T-helper 2 cell treated with Interferon-gamma antibody and Interleukin-4, amounts not matched to agents 5 μg/mL and 100 μg/mL, for 36 hours (primary cell): ENCODE data around the gene TESK2.
"Not testable (repeated sequence)": the region's sequence is repeated elsewhere in the genome, so short reads cannot be mapped to it uniquely, and the experiment has no call there.

Experiments
- DNase-seq: peaks from one replicate; pipeline ENCODE4 v3.0.0; 2021; ENCODE audit warnings: low spot score
- H3K27ac Mint-ChIP-seq: one replicate; pipeline ENCODE4 v1.8.0; 2021; ENCODE audit warnings: mild to moderate bottlenecking, mixed read lengths
- H3K27me3 Mint-ChIP-seq: one replicate; pipeline ENCODE4 v1.8.0; 2021; ENCODE audit warnings: low read depth, mixed read lengths
- H3K36me3 Mint-ChIP-seq: one replicate; pipeline ENCODE4 v1.8.0; 2021; ENCODE audit warnings: low read depth, mixed read lengths
- H3K4me1 Mint-ChIP-seq: one replicate; pipeline ENCODE4 v1.8.0; 2021; ENCODE audit warnings: low read depth, mixed read lengths
- H3K4me3 Mint-ChIP-seq: one replicate; pipeline ENCODE4 v1.8.0; 2022; ENCODE audit warnings: mild to moderate bottlenecking, moderate library complexity, mixed read lengths
- H3K9me3 Mint-ChIP-seq: one replicate; pipeline ENCODE4 v1.8.0; 2021; ENCODE audit warnings: mixed read lengths

TESK2 gene

DNA sequence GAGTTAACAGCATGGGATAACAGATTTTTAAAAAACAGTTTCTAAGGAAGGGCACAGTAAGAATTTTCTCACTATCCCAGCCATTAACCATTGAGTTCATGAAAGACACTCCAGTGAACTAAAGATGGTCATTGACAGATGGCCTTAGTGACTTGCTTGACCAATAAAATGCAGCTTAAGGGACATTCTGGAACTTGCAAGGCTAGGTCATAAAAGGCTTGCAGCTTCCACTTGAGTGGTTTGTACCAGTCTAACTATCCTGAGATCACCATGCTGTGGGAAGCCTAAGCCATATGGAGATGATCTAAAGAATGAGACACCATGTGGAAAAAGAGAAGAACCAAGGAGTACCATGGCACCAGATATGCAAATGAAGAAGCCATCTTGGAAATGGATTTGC, 112.8 kb downstream of the TESK2 start:
- no peak overlapping the region for H3K4me3 Mint-ChIP-seq
- no peaks in the 10 kb centered on the region for H3K9me3 Mint-ChIP-seq
- DNase-seq, result no peak
- peaks cover 4% of the 10 kb centered on the region for H3K27me3 Mint-ChIP-seq
- H3K36me3 Mint-ChIP-seq, result no peaks in the 10 kb centered on the region
- H3K4me1 Mint-ChIP-seq, result peaks cover 2% of the 10 kb centered on the region
- no peak overlapping the region for H3K27ac Mint-ChIP-seq

DNA sequence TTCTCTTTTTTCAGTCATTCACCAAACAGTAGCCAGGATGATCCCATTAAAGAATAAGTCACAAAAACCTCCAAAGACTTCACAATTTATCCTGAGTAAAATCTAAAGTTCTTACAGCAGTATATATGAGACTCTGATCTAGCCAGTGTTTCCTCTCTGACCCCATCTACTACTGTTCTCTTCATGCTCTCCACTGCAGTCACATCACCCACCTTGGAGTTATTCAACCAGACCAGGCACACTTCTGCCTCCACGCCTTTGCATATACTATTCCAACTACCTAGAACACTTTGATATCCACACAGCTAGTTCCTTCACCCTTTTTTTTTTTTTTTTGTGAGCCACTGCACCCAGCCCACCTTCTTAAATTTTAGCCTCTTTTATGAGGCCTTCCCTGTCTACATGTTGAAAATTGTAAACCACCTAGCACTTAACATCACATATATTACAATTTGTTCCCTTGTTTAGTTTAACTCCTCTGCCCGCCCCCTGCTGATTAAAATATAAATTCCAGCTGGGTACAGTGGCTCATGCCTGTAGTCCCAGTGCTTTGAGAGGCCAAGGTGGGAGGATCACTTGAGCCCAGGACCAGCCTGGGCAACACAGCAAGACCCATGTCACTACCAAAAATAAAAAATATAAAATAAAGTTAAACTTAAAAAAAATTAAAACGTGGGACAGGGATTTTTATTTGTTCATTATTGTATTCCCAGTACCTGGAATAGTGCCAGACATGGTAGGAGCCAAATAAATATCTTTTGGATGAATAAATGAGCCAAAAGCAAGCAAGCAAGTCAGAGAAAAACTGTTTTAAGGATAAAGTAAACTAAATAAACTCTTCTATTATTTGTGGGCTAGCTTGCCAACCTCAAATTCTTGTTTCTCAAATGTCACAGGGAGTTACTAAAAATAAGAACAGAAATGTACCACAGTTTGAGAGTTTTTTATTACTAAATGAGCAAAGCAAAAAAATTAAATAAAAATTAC, 115.6 kb downstream of the TESK2 start:
- Mint-ChIP-seq H3K27me3 (peaks cover 2% of the 10 kb centered on the region), H3K4me1 (peaks cover 4% of the 10 kb centered on the region), H3K4me3 (no peak overlapping the region), H3K9me3 (no peaks in the 10 kb centered on the region), H3K36me3 (no peaks in the 10 kb centered on the region), H3K27ac (no peak overlapping the region)
- DNase-seq, result no peak

DNA sequence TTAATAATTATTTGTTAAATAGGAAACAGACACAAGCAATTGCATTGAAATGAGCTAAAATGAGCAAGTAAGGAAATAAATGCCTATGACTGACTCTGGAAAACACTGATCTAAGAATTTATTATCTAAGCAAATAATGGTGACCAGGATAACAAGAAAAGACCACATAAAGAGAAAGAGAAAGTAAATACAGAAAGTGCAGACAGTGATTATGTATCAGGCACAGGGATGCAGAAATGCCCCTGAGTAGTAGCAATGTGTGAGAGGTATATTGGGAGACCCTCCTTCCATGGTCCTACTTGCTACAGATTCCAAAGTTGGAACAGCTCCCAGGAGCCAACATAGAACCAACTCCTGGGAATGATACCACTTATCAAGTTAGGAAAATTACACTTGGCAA, 117.4 kb downstream of the TESK2 start:
- no peak overlapping the region for H3K4me3 Mint-ChIP-seq
- H3K9me3 Mint-ChIP-seq, result no peaks in the 10 kb centered on the region
- DNase-seq, result no peak
- no peak overlapping the region for H3K27ac Mint-ChIP-seq
- H3K4me1 Mint-ChIP-seq, result peaks cover 4% of the 10 kb centered on the region
- no peaks in the 10 kb centered on the region for H3K36me3 Mint-ChIP-seq
- peaks cover 2% of the 10 kb centered on the region for H3K27me3 Mint-ChIP-seq

DNA sequence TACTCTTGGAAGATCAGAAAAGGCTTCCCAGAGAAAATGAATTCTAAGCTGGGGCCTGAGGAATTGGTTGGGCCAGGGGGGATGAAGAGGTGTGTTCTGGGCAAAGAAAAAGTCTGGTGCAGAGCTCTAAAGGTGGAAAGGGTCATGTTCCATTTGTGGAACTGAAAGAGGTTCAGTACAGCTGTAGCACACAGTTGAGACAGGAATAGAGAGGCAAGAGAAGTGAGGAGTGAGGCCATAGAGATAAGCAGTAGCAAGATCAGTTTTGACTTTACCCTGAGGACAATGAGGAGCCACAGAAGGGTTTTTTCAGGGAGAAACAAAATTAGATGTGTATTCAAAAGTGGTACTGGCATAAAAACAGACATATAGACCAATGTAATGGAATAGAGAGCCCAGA, 120.4 kb downstream of the TESK2 start:
- Mint-ChIP-seq H3K27ac (no peak overlapping the region), H3K36me3 (no peaks in the 10 kb centered on the region), H3K9me3 (no peaks in the 10 kb centered on the region), H3K27me3 (peaks cover 2% of the 10 kb centered on the region), H3K4me1 (peaks cover 4% of the 10 kb centered on the region), H3K4me3 (no peak overlapping the region)
- DNase-seq, result no peak

DNA sequence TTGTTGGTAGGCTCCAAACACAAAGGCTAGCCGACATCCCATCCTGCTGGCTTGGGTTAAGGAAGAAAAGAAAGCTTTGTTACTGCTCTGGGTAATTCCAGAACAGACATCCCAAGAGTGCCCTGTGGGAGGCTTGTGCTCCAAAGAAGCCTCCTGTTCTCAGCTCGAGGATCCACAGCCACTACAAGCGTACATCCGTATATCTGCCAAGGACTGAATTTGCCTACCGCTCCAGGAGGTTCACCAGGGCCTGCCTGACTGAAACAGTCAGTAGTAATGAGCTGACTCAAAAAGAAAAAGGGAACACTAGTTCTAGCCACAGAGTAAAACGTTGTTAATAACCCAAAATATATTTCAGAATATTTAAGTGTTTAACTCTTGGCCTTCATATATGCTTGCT, 125.9 kb downstream of the TESK2 start:
- H3K4me3 Mint-ChIP-seq, result no peak overlapping the region
- DNase-seq, result no peak
- peaks cover under 1% of the 10 kb centered on the region for H3K4me1 Mint-ChIP-seq
- no peaks in the 10 kb centered on the region for H3K9me3 Mint-ChIP-seq
- no peak overlapping the region for H3K27ac Mint-ChIP-seq
- H3K27me3 Mint-ChIP-seq, result no peaks in the 10 kb centered on the region
- H3K36me3 Mint-ChIP-seq, result no peaks in the 10 kb centered on the region

DNA sequence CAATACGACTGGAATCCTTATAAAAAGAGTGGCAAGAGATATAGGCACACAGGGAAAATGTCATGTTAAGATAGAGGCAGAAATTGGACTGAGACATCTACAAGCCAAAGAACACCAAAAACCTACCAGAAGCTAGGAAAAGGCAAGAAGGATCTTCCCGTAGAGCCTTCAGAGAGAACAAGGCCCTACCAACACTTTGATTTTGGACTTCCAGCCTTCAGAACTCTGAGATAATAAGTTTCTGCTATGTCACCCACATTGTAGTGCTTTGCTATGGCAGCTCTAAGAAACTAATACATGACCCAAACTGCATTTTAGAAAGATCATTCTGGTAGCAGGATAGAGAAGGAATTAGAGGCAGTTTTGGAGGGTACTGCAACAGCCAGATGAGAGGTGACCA, 126.7 kb downstream of the TESK2 start:
- Mint-ChIP-seq H3K9me3 (no peaks in the 10 kb centered on the region), H3K27ac (no peak overlapping the region), H3K27me3 (no peaks in the 10 kb centered on the region), H3K4me3 (no peak overlapping the region), H3K4me1 (peaks cover 2% of the 10 kb centered on the region), H3K36me3 (no peaks in the 10 kb centered on the region)
- no peak for DNase-seq

DNA sequence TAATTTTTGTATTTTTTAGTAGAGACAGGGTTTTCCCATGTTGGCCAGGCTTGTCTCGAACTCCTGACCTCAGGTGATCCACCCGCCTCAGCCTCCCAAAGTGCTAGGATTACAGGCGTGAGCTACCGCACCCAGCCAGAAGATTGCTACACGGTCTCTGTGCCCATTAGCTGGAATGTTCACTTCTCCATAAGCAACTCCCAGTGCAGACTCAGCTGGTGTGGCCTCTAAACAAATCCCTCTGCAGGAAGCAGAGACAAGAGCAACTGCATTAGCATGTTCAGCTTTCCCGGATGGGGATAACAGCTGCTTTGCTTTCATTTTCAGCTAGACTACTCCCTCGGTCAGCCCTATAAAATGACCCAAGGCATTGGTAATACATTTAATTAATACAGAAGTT, 130.0 kb downstream of the TESK2 start:
- H3K9me3 Mint-ChIP-seq, H3K36me3 Mint-ChIP-seq, H3K4me3 Mint-ChIP-seq, DNase-seq, H3K27ac Mint-ChIP-seq, H3K4me1 Mint-ChIP-seq, H3K27me3 Mint-ChIP-seq: not testable (repeated sequence)

DNA sequence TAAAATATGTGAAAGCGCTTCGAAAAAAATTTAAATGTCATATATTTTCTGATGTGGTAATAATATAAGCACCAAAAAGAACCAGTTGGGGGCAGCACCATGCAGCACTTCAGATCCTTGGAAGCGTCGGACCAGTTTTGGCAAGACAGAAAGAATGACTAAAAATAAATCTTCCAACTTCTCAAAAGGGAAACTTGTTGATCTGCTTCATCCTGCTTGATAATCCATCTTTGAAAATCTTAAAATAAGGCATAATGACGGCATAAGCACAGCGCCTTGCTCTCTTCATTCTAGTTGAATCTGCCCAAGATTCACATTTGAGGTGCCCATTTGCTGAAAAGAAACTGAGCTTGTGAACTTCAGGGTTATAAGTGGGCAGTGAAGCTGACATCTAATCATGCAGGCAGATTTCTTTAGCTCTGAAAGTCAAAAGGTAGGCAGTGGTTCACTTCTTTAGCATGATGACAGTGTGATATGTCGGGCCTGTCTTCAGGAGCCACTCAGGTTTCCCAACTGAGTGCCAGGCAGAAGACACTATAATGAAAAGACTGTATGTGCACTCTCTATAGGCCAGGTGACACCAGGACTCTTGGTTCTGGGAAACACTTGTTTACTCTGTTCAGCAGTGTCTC, 131.0 kb downstream of the TESK2 start:
- no peak overlapping the region for H3K27ac Mint-ChIP-seq
- no peaks in the 10 kb centered on the region for H3K27me3 Mint-ChIP-seq
- no peaks in the 10 kb centered on the region for H3K9me3 Mint-ChIP-seq
- no peaks in the 10 kb centered on the region for H3K36me3 Mint-ChIP-seq
- H3K4me1 Mint-ChIP-seq, result peaks cover 2% of the 10 kb centered on the region
- no peak for DNase-seq
- no peak overlapping the region for H3K4me3 Mint-ChIP-seq

DNA sequence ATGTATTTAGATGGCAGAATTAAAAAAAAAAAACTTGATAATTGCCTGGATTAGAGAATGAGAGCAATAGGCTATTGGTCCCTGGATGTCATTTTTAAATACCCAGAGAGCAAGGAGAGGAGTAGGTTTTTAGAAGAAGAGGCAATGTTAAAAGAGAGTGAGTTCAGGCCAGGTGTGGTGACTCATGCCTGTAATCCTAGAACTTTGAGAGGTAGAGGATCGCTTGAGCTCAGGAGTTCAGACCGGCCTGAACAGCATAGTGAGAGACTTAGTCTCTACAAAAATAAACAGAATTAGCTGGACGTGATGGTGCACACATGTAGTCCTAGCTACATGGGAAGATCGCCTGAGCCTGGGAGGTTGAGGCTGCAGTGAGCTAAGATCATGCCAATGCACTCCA, 134.8 kb downstream of the TESK2 start:
- H3K4me1 Mint-ChIP-seq, result peaks cover 6% of the 10 kb centered on the region
- H3K9me3 Mint-ChIP-seq, result no peaks in the 10 kb centered on the region
- no peaks in the 10 kb centered on the region for H3K36me3 Mint-ChIP-seq
- H3K27me3 Mint-ChIP-seq, result no peaks in the 10 kb centered on the region
- H3K4me3 Mint-ChIP-seq, result no peak overlapping the region
- no peak overlapping the region for H3K27ac Mint-ChIP-seq
- DNase-seq, result no peak

DNA sequence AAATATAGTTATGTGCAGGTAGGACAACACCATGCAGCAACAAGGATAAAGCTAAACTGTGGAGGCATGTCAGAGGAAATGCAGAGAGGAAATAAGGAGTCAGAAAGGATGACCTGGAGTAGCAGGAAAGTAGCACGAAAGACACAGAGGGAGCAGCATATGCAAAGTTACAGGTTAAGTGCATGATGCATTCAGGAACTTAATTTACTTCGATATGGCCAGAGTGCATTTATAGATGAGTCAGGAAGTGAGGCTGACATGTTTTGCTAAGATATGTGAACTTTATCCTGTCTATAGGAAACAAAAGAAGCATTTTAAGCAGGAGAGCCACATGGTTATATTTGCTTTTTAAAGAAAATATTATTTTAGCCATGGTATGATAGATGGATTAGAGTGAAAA, 135.3 kb downstream of the TESK2 start:
- Mint-ChIP-seq H3K9me3 (no peaks in the 10 kb centered on the region), H3K36me3 (no peaks in the 10 kb centered on the region), H3K27me3 (no peaks in the 10 kb centered on the region), H3K4me1 (peaks cover 6% of the 10 kb centered on the region), H3K27ac (no peak overlapping the region), H3K4me3 (no peak overlapping the region)
- no peak for DNase-seq

DNA sequence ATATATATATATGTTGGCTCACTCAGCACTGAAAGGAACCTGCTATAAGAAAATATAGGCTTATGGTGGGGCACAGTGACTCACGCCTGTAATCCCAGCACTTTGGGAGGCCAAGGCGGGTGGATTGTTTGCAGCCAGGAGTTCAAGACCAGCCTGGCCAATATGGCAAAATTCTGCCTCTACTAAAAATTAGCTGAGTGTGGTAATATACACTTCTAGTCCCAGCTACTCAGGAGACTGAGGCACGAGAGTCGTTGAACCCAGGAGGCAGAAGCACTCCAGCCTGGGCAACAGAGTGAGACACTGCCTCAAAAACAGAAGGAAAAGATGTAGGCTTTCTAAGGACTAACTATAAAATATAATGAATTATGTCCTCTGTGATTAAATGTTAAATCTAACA, 136.1 kb downstream of the TESK2 start:
- Mint-ChIP-seq H3K4me3 (no peak overlapping the region), H3K9me3 (no peaks in the 10 kb centered on the region), H3K36me3 (no peaks in the 10 kb centered on the region), H3K27me3 (no peaks in the 10 kb centered on the region), H3K4me1 (peaks cover 8% of the 10 kb centered on the region), H3K27ac (no peak overlapping the region)
- no peak for DNase-seq

DNA sequence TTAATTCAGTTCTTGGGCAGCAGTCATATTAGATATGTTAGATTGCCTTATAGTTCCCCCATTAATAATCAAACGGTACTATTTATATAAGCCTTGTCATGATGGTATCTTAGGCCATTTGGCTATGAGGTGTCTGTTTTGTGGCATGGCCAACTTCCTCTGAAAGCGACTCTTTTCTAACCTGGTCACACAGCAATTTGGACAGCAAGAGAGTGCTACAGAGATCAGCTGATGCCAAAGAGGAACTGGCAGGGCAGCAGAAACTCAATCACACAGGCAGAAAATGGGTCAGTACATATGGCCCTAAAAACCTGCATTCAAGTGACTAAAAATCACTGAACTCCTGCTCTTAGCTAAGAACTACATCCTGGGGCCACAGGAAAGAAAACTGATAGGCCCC, 137.3 kb downstream of the TESK2 start:
- DNase-seq, result no peak
- H3K27me3 Mint-ChIP-seq, result no peaks in the 10 kb centered on the region
- H3K36me3 Mint-ChIP-seq, result no peaks in the 10 kb centered on the region
- no peak overlapping the region for H3K27ac Mint-ChIP-seq
- no peaks in the 10 kb centered on the region for H3K9me3 Mint-ChIP-seq
- H3K4me1 Mint-ChIP-seq, result peaks cover 12% of the 10 kb centered on the region
- H3K4me3 Mint-ChIP-seq, result no peak overlapping the region

DNA sequence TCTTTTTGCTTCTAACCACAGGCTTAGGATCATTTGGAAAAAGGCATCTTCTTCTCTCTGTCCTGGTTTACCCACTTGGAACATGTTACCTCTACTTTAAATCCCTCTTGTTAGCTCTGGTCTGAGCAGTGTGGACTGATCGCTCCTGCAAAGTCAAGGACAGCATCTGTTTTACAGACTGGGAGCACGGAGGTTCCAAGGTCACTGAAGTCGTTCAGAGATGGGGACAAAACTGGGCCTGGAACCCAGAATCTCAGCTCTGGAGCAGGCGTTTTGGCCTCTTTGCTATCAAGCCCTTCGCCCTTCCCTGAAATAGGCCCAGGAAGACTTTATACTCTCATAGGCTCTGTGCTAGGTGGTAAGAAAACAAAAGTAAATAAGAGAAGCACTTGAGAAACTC, 139.5 kb downstream of the TESK2 start:
- Mint-ChIP-seq H3K27me3 (no peaks in the 10 kb centered on the region), H3K27ac (no peak overlapping the region), H3K36me3 (no peaks in the 10 kb centered on the region), H3K4me3 (no peak overlapping the region), H3K4me1 (peaks cover 12% of the 10 kb centered on the region), H3K9me3 (no peaks in the 10 kb centered on the region)
- DNase-seq, result no peak

DNA sequence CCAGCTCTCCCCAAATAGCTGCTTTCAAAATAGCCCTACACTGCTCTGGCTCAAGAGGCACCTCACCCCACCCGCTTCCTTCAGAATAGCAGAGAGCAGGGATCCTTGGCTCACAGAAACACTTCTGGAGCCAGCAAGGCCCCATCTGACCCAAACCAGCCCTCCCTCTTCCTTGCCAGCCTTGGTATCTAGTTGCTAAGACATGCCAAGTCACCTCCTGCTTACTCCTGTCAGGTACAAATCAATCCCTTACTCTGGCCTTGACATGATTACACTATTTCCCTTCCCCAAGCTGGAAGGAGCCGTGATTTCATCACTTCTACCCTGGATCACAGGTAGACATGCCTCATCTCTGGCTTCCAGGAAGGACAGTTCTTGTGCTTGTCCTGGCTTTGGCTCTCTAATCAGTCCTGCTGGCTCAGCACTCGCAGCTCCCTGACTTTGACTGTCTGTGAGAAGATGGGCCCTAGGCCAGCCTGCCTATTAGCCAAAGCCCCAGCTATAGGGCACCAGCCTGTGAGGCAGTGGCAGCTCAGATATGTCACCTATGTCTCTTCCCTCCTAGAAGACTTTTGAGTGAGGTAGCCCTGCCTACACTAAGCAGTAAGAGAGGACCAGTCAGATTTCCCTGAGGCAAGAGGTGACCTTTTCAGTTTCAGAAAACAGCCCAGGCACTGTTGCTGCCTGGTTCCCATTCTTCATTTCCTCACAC, 141.8 kb downstream of the TESK2 start:
- no peaks in the 10 kb centered on the region for H3K27me3 Mint-ChIP-seq
- peaks cover 10% of the 10 kb centered on the region for H3K36me3 Mint-ChIP-seq
- H3K27ac Mint-ChIP-seq, result no peak overlapping the region
- H3K4me3 Mint-ChIP-seq, result no peak overlapping the region
- H3K4me1 Mint-ChIP-seq, result peaks cover 12% of the 10 kb centered on the region
- H3K9me3 Mint-ChIP-seq, result no peaks in the 10 kb centered on the region
- no peak for DNase-seq
